HG03457 (cell line): ENCODE results near the gene HTR5A.
A peak's percentile ranks its signal among the peaks of the same experiment; 100 is the strongest.
"Not testable (repeated sequence)": the region's sequence is repeated elsewhere in the genome, so short reads cannot be mapped to it uniquely, and the experiment has no call there.

Source experiments
- ATAC-seq: cut with Tn5 transposase; IDR thresholded peaks from one replicate; pipeline ENCODE4 v1.9.1; 2021; ENCODE audit warnings: moderate number of reproducible peaks; ENCODE audit not compliant: unreplicated experiment

The HTR5A gene

GRCh38 chr7:155069992-155070751 lies at the start of gene HTR5A:
HTR5A (plus strand) TSS chr7:155070324; CDS start chr7:155070900, 576 bp downstream.
- peak; percentile 87 for ATAC-seq

GRCh38 chr7:155020996-155021395 lies 49.1 kb upstream of the HTR5A start:
- no peak for ATAC-seq

- no peak for ATAC-seq
These were observed 48.4 kb upstream of the HTR5A start for GRCh38 chr7:155021699-155022145.

GRCh38 chr7:155027879-155028278 lies 42.2 kb upstream of the HTR5A start:
- ATAC-seq = no peak

- no peak for ATAC-seq
These were observed 37.1 kb upstream of the HTR5A start for GRCh38 chr7:155032978-155033377.

- ATAC-seq = not testable (repeated sequence)
These were observed 35.6 kb upstream of the HTR5A start for GRCh38 chr7:155034495-155034894.

- no peak for ATAC-seq
These were observed 31.8 kb upstream of the HTR5A start for GRCh38 chr7:155038335-155038734.

GRCh38 chr7:155043756-155044155 lies 26.4 kb upstream of the HTR5A start:
- ATAC-seq = no peak

GRCh38 chr7:155048006-155048405 lies 22.1 kb upstream of the HTR5A start:
- ATAC-seq = no peak

- no peak for ATAC-seq
These were observed 18.8 kb upstream of the HTR5A start for GRCh38 chr7:155051355-155051754.

GRCh38 chr7:155053002-155053401 lies 17.1 kb upstream of the HTR5A start:
- ATAC-seq = no peak

- ATAC-seq = no peak
These were observed 15.4 kb upstream of the HTR5A start for GRCh38 chr7:155054761-155055160.

GRCh38 chr7:155057076-155057475 lies 13.0 kb upstream of the HTR5A start:
- ATAC-seq = no peak

- ATAC-seq = no peak
These were observed 11.2 kb upstream of the HTR5A start for GRCh38 chr7:155058896-155059295.

- ATAC-seq = no peak
These were observed 10.4 kb upstream of the HTR5A start for GRCh38 chr7:155059703-155060102.

GRCh38 chr7:155062411-155062810 lies 7.7 kb upstream of the HTR5A start:
- ATAC-seq = no peak

- no peak for ATAC-seq
These were observed 5.9 kb upstream of the HTR5A start for GRCh38 chr7:155064186-155064585.

GRCh38 chr7:155066417-155066950 lies 3.6 kb upstream of the HTR5A start:
- no peak for ATAC-seq

GRCh38 chr7:155071121-155071651 lies 1.1 kb downstream of the HTR5A start:
- ATAC-seq = no peak

GRCh38 chr7:155071916-155072571 lies 1.9 kb downstream of the HTR5A start:
- ATAC-seq = no peak

- ATAC-seq = no peak
These were observed 3.8 kb downstream of the HTR5A start for GRCh38 chr7:155073922-155074321.

GRCh38 chr7:155084021-155084420 lies 13.9 kb downstream of the HTR5A start:
- ATAC-seq = no peak
